Activated T-cell treated with anti-CD3 and anti-CD28 coated beads for 1 hour (primary cell): ENCODE results near the gene CSRP2.

Source experiments
- DNase-seq: peaks from one replicate; pipeline ENCODE4 v3.0.0-alpha.2; 2020; ENCODE audit warnings: low read depth

The CSRP2 gene

GRCh38 chr12:76863005-76863670 is 15.7 kb downstream of the CSRP2 start:
- DNase-seq, result no peak

- no peak for DNase-seq
Observed at GRCh38 chr12:76860256-76860655, 18.6 kb downstream of the CSRP2 start.

- no peak for DNase-seq
Observed at GRCh38 chr12:76859611-76860010, 19.2 kb downstream of the CSRP2 start.

- DNase-seq, result no peak
Observed at GRCh38 chr12:76856018-76856644, 22.7 kb downstream of the CSRP2 start.

- DNase-seq, result no peak
Observed at GRCh38 chr12:76855271-76855670, 23.5 kb downstream of the CSRP2 start.

- no peak for DNase-seq
Observed at GRCh38 chr12:76852106-76852505, 26.7 kb downstream of the CSRP2 start.

GRCh38 chr12:76848132-76848531 is 30.7 kb downstream of the CSRP2 start:
- DNase-seq, result no peak

GRCh38 chr12:76847260-76847659 is 31.6 kb downstream of the CSRP2 start:
- DNase-seq, result no peak

- DNase-seq, result no peak
Observed at GRCh38 chr12:76836633-76837032, 42.2 kb downstream of the CSRP2 start.

GRCh38 chr12:76830436-76830835 is 48.4 kb downstream of the CSRP2 start:
- DNase-seq, result no peak

- DNase-seq, result no peak
Observed at GRCh38 chr12:76820888-76821482, 57.8 kb downstream of the CSRP2 start.

GRCh38 chr12:76813972-76814371 is 64.8 kb downstream of the CSRP2 start:
- DNase-seq, result no peak

- no peak for DNase-seq
Observed at GRCh38 chr12:76813265-76813664, 65.6 kb downstream of the CSRP2 start.

GRCh38 chr12:76811976-76812375 is 66.8 kb downstream of the CSRP2 start:
- DNase-seq, result no peak

GRCh38 chr12:76810671-76811419 is 68.0 kb downstream of the CSRP2 start:
- DNase-seq, result no peak
